OCI-LY3 (cell line): ENCODE results near the gene TRAF5.

ENCODE experiments used
- H2AFZ ChIP-seq: fragments of 200-600, 300-600 bp; shearing (Covaris generic); 2 replicates; pipeline ENCODE4 v1.6.0; 2014; ENCODE audit warnings: antibody characterized with exemption, low read depth, low read length
- H3K27ac ChIP-seq: fragments of 200-600, 300-600 bp; sonication (generic); 2 replicates; pipeline ENCODE4 v1.5.1; 2014; ENCODE audit warnings: mild to moderate bottlenecking, low read length, moderate library complexity, mixed read lengths
- H3K27me3 ChIP-seq: fragments of 200-600, 300-600 bp; sonication (generic); 2 replicates; pipeline ENCODE4 v1.6.1; 2014; ENCODE audit warnings: low read depth, low read length, mixed read lengths
- H3K36me3 ChIP-seq: fragments of 200-600, 300-600 bp; sonication (generic); replicated peaks from 2 replicates; pipeline ENCODE3; 2014; ENCODE audit warnings: low read depth, low read length, mixed read lengths
- H3K4me1 ChIP-seq: fragments of 300-600, 200-600 bp; sonication (generic); 2 replicates; pipeline ENCODE4 v1.6.1; 2014; ENCODE audit warnings: low read length, mixed read lengths
- H3K4me2 ChIP-seq: fragments of 200-600, 300-600 bp; sonication (generic); 2 replicates; pipeline ENCODE4 v1.6.1; 2014; ENCODE audit warnings: low read length, mixed read lengths
- H3K4me3 ChIP-seq: fragments of 300-600, 200-600 bp; sonication (generic); 2 replicates; pipeline ENCODE4 v1.5.1; 2014; ENCODE audit warnings: antibody characterized with exemption, mild to moderate bottlenecking, low read length, moderate library complexity
- H3K79me2 ChIP-seq: fragments of 300-600, 200-600 bp; shearing (Covaris generic); 2 replicates; pipeline ENCODE4 v1.6.1; 2014; ENCODE audit warnings: mild to moderate bottlenecking, low read length, mixed read lengths
- H3K9ac ChIP-seq: fragments of 300-600, 200-600 bp; shearing (Covaris generic); 2 replicates; pipeline ENCODE4 v1.6.0; 2014; ENCODE audit warnings: mild to moderate bottlenecking, low read length, moderate library complexity
- H3K9me3 ChIP-seq: fragments of 200-600, 300-600 bp; shearing (Covaris generic); 2 replicates; pipeline ENCODE4 v1.6.1; 2014; ENCODE audit warnings: low read length, mixed read lengths; ENCODE audit not compliant: insufficient read depth
- H4K20me1 ChIP-seq: fragments of 200-600, 300-600 bp; sonication (generic); 2 replicates; pipeline ENCODE4 v1.6.1; 2016; ENCODE audit warnings: low read length, mixed read lengths; ENCODE audit not compliant: insufficient read depth
- CTCF ChIP-seq: fragments of 200-600, 300-600 bp; sonication (generic); IDR thresholded peaks from 2 replicates; pipeline ENCODE4 v1.5.1; 2014; ENCODE audit warnings: antibody characterized with exemption, low read length, low read depth
- EZH2phosphoT487 ChIP-seq: fragments of 200-600 bp; shearing (Covaris generic); IDR thresholded peaks from 2 replicates; pipeline ENCODE4 v1.6.1; 2018; ENCODE audit warnings: antibody characterized with exemption, mixed run types, low read depth

The TRAF5 gene

GRCh38 chr1:211352465-211352864 lies 25.8 kb downstream of the TRAF5 start:
- H3K9me3 ChIP-seq = 0 out of 2 replicates have a peak, but pooled peaks cover 3% of the 10 kb centered on the region
- peaks cover 29% of the 10 kb centered on the region for H4K20me1 ChIP-seq
- peaks cover 33% of the 10 kb centered on the region for H3K79me2 ChIP-seq
- no peaks in the 10 kb centered on the region for H3K4me1 ChIP-seq
- no peak overlapping the region for H3K4me3 ChIP-seq
- no peaks in the 10 kb centered on the region for H3K27me3 ChIP-seq
- no peak overlapping the region for H3K9ac ChIP-seq
- H2AFZ ChIP-seq = no peak overlapping the region
- H3K36me3 ChIP-seq = peaks cover 31% of the 10 kb centered on the region
- TF ChIP-seq CTCF (no peak), EZH2phosphoT487 (no peak)
- H3K4me2 ChIP-seq = no peak overlapping the region
- H3K27ac ChIP-seq = no peak overlapping the region

GRCh38 chr1:211352985-211353515 lies 26.4 kb downstream of the TRAF5 start:
- no peaks in the 10 kb centered on the region for H3K27me3 ChIP-seq
- H2AFZ ChIP-seq = no peak overlapping the region
- H3K9ac ChIP-seq = no peak overlapping the region
- H3K9me3 ChIP-seq = 0 out of 2 replicates have a peak, but pooled peaks cover 3% of the 10 kb centered on the region
- H3K4me1 ChIP-seq = no peaks in the 10 kb centered on the region
- no peak overlapping the region for H3K4me2 ChIP-seq
- no peak overlapping the region for H3K4me3 ChIP-seq
- no peak overlapping the region for H3K27ac ChIP-seq
- H3K36me3 ChIP-seq = peaks cover 34% of the 10 kb centered on the region
- TF ChIP-seq CTCF = peak; percentile 89
- no peak for TF ChIP-seq EZH2phosphoT487
- H3K79me2 ChIP-seq = peaks cover 27% of the 10 kb centered on the region
- H4K20me1 ChIP-seq = peaks cover 24% of the 10 kb centered on the region

- H3K4me1 ChIP-seq = no peaks in the 10 kb centered on the region
- H3K9me3 ChIP-seq = 0 out of 2 replicates have a peak, but pooled peaks cover 3% of the 10 kb centered on the region
- no peak for TF ChIP-seq EZH2phosphoT487
- TF ChIP-seq CTCF = no peak
- H3K36me3 ChIP-seq = peaks cover 34% of the 10 kb centered on the region
- H3K4me3 ChIP-seq = no peak overlapping the region
- H3K4me2 ChIP-seq = no peak overlapping the region
- H3K9ac ChIP-seq = no peak overlapping the region
- no peaks in the 10 kb centered on the region for H3K27me3 ChIP-seq
- no peak overlapping the region for H3K27ac ChIP-seq
- H4K20me1 ChIP-seq = peaks cover 24% of the 10 kb centered on the region
- H3K79me2 ChIP-seq = peaks cover 25% of the 10 kb centered on the region
- no peak overlapping the region for H2AFZ ChIP-seq
Observed at GRCh38 chr1:211353562-211354212, 27.1 kb downstream of the TRAF5 start.

- Histone ChIP-seq H3K4me3 (no peak overlapping the region), H3K36me3 (peaks cover 45% of the 10 kb centered on the region), H3K27me3 (no peaks in the 10 kb centered on the region), H4K20me1 (peaks cover 15% of the 10 kb centered on the region), H3K9ac (no peak overlapping the region), H2AFZ (no peak overlapping the region), H3K4me1 (no peaks in the 10 kb centered on the region), H3K9me3 (0 out of 2 replicates have a peak, but pooled peaks cover 3% of the 10 kb centered on the region), H3K4me2 (no peak overlapping the region), H3K27ac (no peak overlapping the region), H3K79me2 (peaks cover 15% of the 10 kb centered on the region)
- no peak for TF ChIP-seq EZH2phosphoT487
- no peak for TF ChIP-seq CTCF
Observed at GRCh38 chr1:211355873-211356272, 29.2 kb downstream of the TRAF5 start.
